Measurements from ENCODE around the gene ENOSF1. TPM values are rescaled to one million over a fixed set of nuclear protein-coding genes. Genes with fewer than 3 reads are reported as not detected.

The ENOSF1 gene
- polyA plus RNA-seq, 1 of the 3 experiments (the other 2 are of a cell fraction), result 23.3 TPM

GRCh38 chr18:654601-655000 is 57.8 kb downstream of the ENOSF1 start:
- H3K79me2 ChIP-seq (ENCODE audit: insufficient read depth), result peaks cover 17% of the 10 kb centered on the region
- no peak overlapping the region for H3K9ac ChIP-seq
- H3K4me2 ChIP-seq, result no peak overlapping the region
- no peak overlapping the region for H2AFZ ChIP-seq (ENCODE audit: low read depth)
- no peak overlapping the region for H3K27ac ChIP-seq (ENCODE audit: low read depth in 2 of 2, low read length in 1 of 2)
- H3K9me2 ChIP-seq, result no peaks in the 10 kb centered on the region
- H3K9me3 ChIP-seq, result no peaks in the 10 kb centered on the region
- TF ChIP-seq TCF12 (IDR thresholded peaks at IDR 0.05), result no peak
- no peak for TF ChIP-seq TEAD4 (IDR thresholded peaks at IDR 0.05; ENCODE audit: borderline replicate concordance, insufficient read depth)
- no peak for TF ChIP-seq NFIC (IDR thresholded peaks at IDR 0.05; ENCODE audit: borderline replicate concordance)
- no peak for TF ChIP-seq SMC3 (IDR thresholded peaks at IDR 0.05; ENCODE audit: low read depth, low read length)
- TF ChIP-seq, protein P1, sequence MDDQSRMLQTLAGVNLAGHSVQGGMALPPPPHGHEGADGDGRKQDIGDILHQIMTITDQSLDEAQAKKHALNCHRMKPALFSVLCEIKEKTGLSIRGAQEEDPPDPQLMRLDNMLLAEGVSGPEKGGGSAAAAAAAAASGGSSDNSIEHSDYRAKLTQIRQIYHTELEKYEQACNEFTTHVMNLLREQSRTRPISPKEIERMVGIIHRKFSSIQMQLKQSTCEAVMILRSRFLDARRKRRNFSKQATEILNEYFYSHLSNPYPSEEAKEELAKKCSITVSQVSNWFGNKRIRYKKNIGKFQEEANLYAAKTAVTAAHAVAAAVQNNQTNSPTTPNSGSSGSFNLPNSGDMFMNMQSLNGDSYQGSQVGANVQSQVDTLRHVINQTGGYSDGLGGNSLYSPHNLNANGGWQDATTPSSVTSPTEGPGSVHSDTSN (IDR thresholded peaks at IDR 0.05), result no peak
- TF ChIP-seq EZH2phosphoT487 (IDR thresholded peaks at IDR 0.05; ENCODE audit: borderline replicate concordance, low read depth), result no peak
- TF ChIP-seq RCOR1 (IDR thresholded peaks at IDR 0.05; ENCODE audit: low read length), result no peak
- TF ChIP-seq CHD2 (IDR thresholded peaks at IDR 0.05; ENCODE audit: low read length, partially characterized antibody), result no peak
- no peak for TF ChIP-seq RXRA (IDR thresholded peaks at IDR 0.05; ENCODE audit: borderline replicate concordance, low read depth)
- TF ChIP-seq, protein P2, sequence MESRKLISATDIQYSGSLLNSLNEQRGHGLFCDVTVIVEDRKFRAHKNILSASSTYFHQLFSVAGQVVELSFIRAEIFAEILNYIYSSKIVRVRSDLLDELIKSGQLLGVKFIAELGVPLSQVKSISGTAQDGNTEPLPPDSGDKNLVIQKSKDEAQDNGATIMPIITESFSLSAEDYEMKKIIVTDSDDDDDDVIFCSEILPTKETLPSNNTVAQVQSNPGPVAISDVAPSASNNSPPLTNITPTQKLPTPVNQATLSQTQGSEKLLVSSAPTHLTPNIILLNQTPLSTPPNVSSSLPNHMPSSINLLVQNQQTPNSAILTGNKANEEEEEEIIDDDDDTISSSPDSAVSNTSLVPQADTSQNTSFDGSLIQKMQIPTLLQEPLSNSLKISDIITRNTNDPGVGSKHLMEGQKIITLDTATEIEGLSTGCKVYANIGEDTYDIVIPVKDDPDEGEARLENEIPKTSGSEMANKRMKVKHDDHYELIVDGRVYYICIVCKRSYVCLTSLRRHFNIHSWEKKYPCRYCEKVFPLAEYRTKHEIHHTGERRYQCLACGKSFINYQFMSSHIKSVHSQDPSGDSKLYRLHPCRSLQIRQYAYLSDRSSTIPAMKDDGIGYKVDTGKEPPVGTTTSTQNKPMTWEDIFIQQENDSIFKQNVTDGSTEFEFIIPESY (IDR thresholded peaks at IDR 0.05; ENCODE audit: borderline replicate concordance, low read depth), result no peak
- no peak for TF ChIP-seq MEF2A (IDR thresholded peaks at IDR 0.05; ENCODE audit: borderline replicate concordance, low read depth)
- no peak for TF ChIP-seq YY1 (IDR thresholded peaks at IDR 0.05; ENCODE audit: low read depth)
- no peak for TF ChIP-seq TAF1 (IDR thresholded peaks at IDR 0.05; ENCODE audit: borderline replicate concordance, low read depth, low read length)
- TF ChIP-seq POLR2AphosphoS5 (IDR thresholded peaks at IDR 0.05; ENCODE audit: low read depth, low read length), result no peak
- TF ChIP-seq FOSL2 (IDR thresholded peaks at IDR 0.05; ENCODE audit: borderline replicate concordance, low read depth), result no peak
- TF ChIP-seq RAD21 (IDR thresholded peaks at IDR 0.05; ENCODE audit: low read length), result no peak
- ChIA-PET POLR2A (interaction anchor here (0.7 kb wide), 1 partner anchor 189 kb away, joined by 5 read pairs; no protein-coding TSS in a partner anchor), CTCF (interaction anchor here (0.6 to 1.5 kb wide), 4 partner anchors 30 to 456 kb away, joined by 3 to 4 read pairs (median 3); no protein-coding TSS in a partner anchor)
- H3K4me1 ChIP-seq (ENCODE audit: control insufficient read depth in 1 of 2, insufficient read depth in 2 of 2, low read depth in 1 of 2, low read length in 1 of 2), result peaks cover 0 to 10% of the 10 kb centered on the region in 2 experiments; a peak in 2 of 4 replicates
- no peaks in the 10 kb centered on the region for H4K20me1 ChIP-seq (ENCODE audit: insufficient read depth)
- H3K27me3 ChIP-seq (ENCODE audit: insufficient read depth), result no peaks in the 10 kb centered on the region
- WGBS (ENCODE audit: low lambda C conversion rate), result 98% methylated on average over 4 of the region's 4 CpGs
- no peaks in the 10 kb centered on the region for H3F3A ChIP-seq (replicated peaks; ENCODE audit: insufficient read depth)
- DNase-seq, result no peak
- no peak overlapping the region for H3K4me3 ChIP-seq (ENCODE audit: low read depth in 2 of 2, low read length in 1 of 2)
- H3K36me3 ChIP-seq (replicated peaks in 1 of 2; ENCODE audit: control insufficient read depth in 1 of 2, insufficient read depth in 2 of 2, low read length in 1 of 2), result no peaks in the 10 kb centered on the region

GRCh38 chr18:653512-653911 is 58.9 kb downstream of the ENOSF1 start:
- ChIA-PET CTCF (interaction anchor here (1.3 to 1.5 kb wide), 2 partner anchors 89 to 177 kb away, joined by 3 to 4 read pairs; no protein-coding TSS in a partner anchor), POLR2A (no interaction called here)
- Histone ChIP-seq H3K4me2 (no peak overlapping the region), H3K27ac (ENCODE audit: low read depth in 2 of 2, low read length in 1 of 2) (no peak overlapping the region), H3K36me3 (replicated peaks in 1 of 2; ENCODE audit: control insufficient read depth in 1 of 2, insufficient read depth in 2 of 2, low read length in 1 of 2) (no peaks in the 10 kb centered on the region), H3F3A (replicated peaks; ENCODE audit: insufficient read depth) (no peaks in the 10 kb centered on the region), H4K20me1 (ENCODE audit: insufficient read depth) (no peaks in the 10 kb centered on the region), H3K79me2 (ENCODE audit: insufficient read depth) (peaks cover 6% of the 10 kb centered on the region), H3K9me2 (no peaks in the 10 kb centered on the region), H3K9me3 (no peaks in the 10 kb centered on the region), H3K4me3 (ENCODE audit: low read depth in 2 of 2, low read length in 1 of 2) (no peak overlapping the region), H3K9ac (no peak overlapping the region), H2AFZ (ENCODE audit: low read depth) (no peak overlapping the region), H3K27me3 (ENCODE audit: insufficient read depth) (no peaks in the 10 kb centered on the region), H3K4me1 (ENCODE audit: control insufficient read depth in 1 of 2, insufficient read depth in 2 of 2, low read depth in 1 of 2, low read length in 1 of 2) (peaks cover 0 to 3% of the 10 kb centered on the region in 2 experiments; a peak in 1 of 4 replicates)
- no peak for DNase-seq
- TF ChIP-seq, protein P3, sequence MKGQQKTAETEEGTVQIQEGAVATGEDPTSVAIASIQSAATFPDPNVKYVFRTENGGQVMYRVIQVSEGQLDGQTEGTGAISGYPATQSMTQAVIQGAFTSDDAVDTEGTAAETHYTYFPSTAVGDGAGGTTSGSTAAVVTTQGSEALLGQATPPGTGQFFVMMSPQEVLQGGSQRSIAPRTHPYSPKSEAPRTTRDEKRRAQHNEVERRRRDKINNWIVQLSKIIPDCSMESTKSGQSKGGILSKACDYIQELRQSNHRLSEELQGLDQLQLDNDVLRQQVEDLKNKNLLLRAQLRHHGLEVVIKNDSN (IDR thresholded peaks at IDR 0.05; ENCODE audit: borderline replicate concordance, low read depth), result no peak
- no peak for TF ChIP-seq SIN3A (IDR thresholded peaks at IDR 0.05; ENCODE audit: borderline replicate concordance, low read depth, low read length)
- no peak for TF ChIP-seq FOXJ3 (CRISPR knock-in tag; IDR thresholded peaks at IDR 0.05)
- no peak for TF ChIP-seq ELF1 (IDR thresholded peaks at IDR 0.05)
- 98% methylated on average over 2 of the region's 2 CpGs for WGBS (ENCODE audit: low lambda C conversion rate)

Data from SK-N-SH (cell line).